ENCODE results near the gene PPIE.
A peak's percentile ranks its signal among the peaks of the same experiment; 100 is the strongest.

Gene PPIE

GRCh38 chr1:39738622-39739366, at the start of gene PPIE:
Gene PPIE, plus strand, starts transcription at chr1:39738882. Its CDS starts 19 bp downstream, at chr1:39738901.
- DNase-seq (ENCODE audit: low spot score) = peak; percentile 90

- no peak for DNase-seq (ENCODE audit: low spot score)
Measured at GRCh38 chr1:39689214-39689613, 49.5 kb upstream of the PPIE start.

GRCh38 chr1:39689635-39690034, 49.0 kb upstream of the PPIE start:
- DNase-seq (ENCODE audit: low spot score) = no peak

- DNase-seq (ENCODE audit: low spot score) = no peak
Measured at GRCh38 chr1:39690225-39690624, 48.5 kb upstream of the PPIE start.

GRCh38 chr1:39690794-39691382, 47.8 kb upstream of the PPIE start:
- DNase-seq (ENCODE audit: low spot score) = no peak

GRCh38 chr1:39691383-39692151, 47.1 kb upstream of the PPIE start, which contains the start of gene HPCAL4:
Gene HPCAL4, minus strand, starts transcription at chr1:39691433. Its CDS starts 6,830 bp downstream, at chr1:39684603.
- peak; percentile 75 for DNase-seq (ENCODE audit: low spot score)

GRCh38 chr1:39692152-39693074, 46.3 kb upstream of the PPIE start:
- DNase-seq (ENCODE audit: low spot score) = no peak

GRCh38 chr1:39694026-39694425, 44.7 kb upstream of the PPIE start:
- DNase-seq (ENCODE audit: low spot score) = no peak

GRCh38 chr1:39695016-39695415, 43.7 kb upstream of the PPIE start:
- no peak for DNase-seq (ENCODE audit: low spot score)

GRCh38 chr1:39696448-39696847, 42.2 kb upstream of the PPIE start:
- no peak for DNase-seq (ENCODE audit: low spot score)

GRCh38 chr1:39698568-39698967, 40.1 kb upstream of the PPIE start:
- no peak for DNase-seq (ENCODE audit: low spot score)

- no peak for DNase-seq (ENCODE audit: low spot score)
Measured at GRCh38 chr1:39699419-39699818, 39.3 kb upstream of the PPIE start.

- no peak for DNase-seq (ENCODE audit: low spot score)
Measured at GRCh38 chr1:39700348-39700747, 38.3 kb upstream of the PPIE start.

GRCh38 chr1:39701049-39701439, 37.6 kb upstream of the PPIE start:
- DNase-seq (ENCODE audit: low spot score) = no peak

GRCh38 chr1:39704757-39705156, 33.9 kb upstream of the PPIE start:
- no peak for DNase-seq (ENCODE audit: low spot score)

- no peak for DNase-seq (ENCODE audit: low spot score)
Measured at GRCh38 chr1:39707506-39707905, 31.2 kb upstream of the PPIE start.

- no peak for DNase-seq (ENCODE audit: low spot score)
Measured at GRCh38 chr1:39711104-39711965, 27.3 kb upstream of the PPIE start.

GRCh38 chr1:39711966-39712340, 26.7 kb upstream of the PPIE start:
- no peak for DNase-seq (ENCODE audit: low spot score)

- DNase-seq (ENCODE audit: low spot score) = no peak
Measured at GRCh38 chr1:39713557-39713956, 25.1 kb upstream of the PPIE start.

GRCh38 chr1:39717809-39718208, 20.9 kb upstream of the PPIE start:
- no peak for DNase-seq (ENCODE audit: low spot score)
